ENCODE measurements around the gene HTRA1.

GRCh38 chr10:122524811-122525210 is 63.5 kb downstream of the HTRA1 start:
- no peak for TF ChIP-seq POLR2AphosphoS5 (IDR thresholded peaks at IDR 0.05; ENCODE audit: low read depth, low read length)
- TF ChIP-seq REST (IDR thresholded peaks at IDR 0.05; ENCODE audit: insufficient read depth in 1 of 2, low read depth in 2 of 2, low read length in 2 of 2) = no peak

All from PFSK-1 (cell line).